ENCODE results near the gene RASA3. TPM values are rescaled to one million over a fixed set of nuclear protein-coding genes. Genes with fewer than 3 reads are reported as not detected.

RASA3 gene
- total and polyA plus RNA-seq, 10 of the 15 experiments (the other 5 are each of a cell fraction or from before 2014, with no cell fraction given), result 0.79 to 33.9 (median 17.6) TPM

DNA sequence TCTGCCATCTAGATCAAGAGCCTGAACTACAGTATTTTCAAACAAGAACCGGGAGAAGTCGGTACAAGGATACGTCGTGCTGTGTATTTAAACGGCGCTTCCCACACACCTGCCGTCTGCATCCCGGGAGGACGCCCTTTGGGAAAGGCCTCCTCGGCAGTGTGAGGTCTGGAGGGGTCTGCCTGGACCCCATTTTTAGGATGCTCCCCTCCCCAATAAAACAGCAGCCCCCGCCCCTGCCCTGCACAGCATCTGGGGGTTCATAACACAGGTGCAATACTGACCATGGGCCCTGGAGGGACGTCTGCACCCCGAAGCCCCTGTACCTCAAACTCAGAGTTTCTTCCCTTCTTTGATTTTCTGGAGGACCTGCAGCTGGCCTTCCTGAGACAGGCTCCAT lies 154.4 kb downstream of the RASA3 start:
- H3K4me3 ChIP-seq, result no peak overlapping the region
- ChIA-PET POLR2A (no interaction called here), SMC1A (ENCODE audit: uncharacterized antibody, unreplicated experiment) (no interaction called here), CTCF (no interaction called here), RAD21 (ENCODE audit: unreplicated experiment) (no interaction called here)
- H3K9ac ChIP-seq (ENCODE audit: control insufficient read depth, insufficient read depth, low read length), result no peak overlapping the region
- ATAC-seq (no peak), FAIRE-seq (no peak), DNase-seq (ENCODE audit: low read depth, low spot score) (no peak)
- no peaks in the 10 kb centered on the region for H3K79me2 ChIP-seq (ENCODE audit: control insufficient read depth, insufficient read depth, low read length)
- H3K9me3 ChIP-seq (replicated peaks; ENCODE audit: control insufficient read depth, insufficient read depth, low read length), result no peaks in the 10 kb centered on the region
- intact Hi-C loops (cut with micrococcal nuclease; ENCODE audit: unreplicated experiment), result no loop called here
- no peaks in the 10 kb centered on the region; a peak in 1 of 4 replicates for H3K36me3 ChIP-seq (ENCODE audit: control insufficient read depth in 2 of 2, insufficient read depth in 2 of 2, low read length in 1 of 2)
- 90% methylated on average over 13 of the region's 13 CpGs for WGBS (ENCODE audit: insufficient coverage, insufficient replicate concordance, low lambda C conversion rate, missing lambda C conversion rate)
- no peaks in the 10 kb centered on the region for H4K20me1 ChIP-seq (ENCODE audit: control insufficient read depth, insufficient read depth)
- TF ChIP-seq FOXM1 (IDR thresholded peaks at IDR 0.05; ENCODE audit: low read depth, low read length), result no peak
- TF ChIP-seq, protein P1, sequence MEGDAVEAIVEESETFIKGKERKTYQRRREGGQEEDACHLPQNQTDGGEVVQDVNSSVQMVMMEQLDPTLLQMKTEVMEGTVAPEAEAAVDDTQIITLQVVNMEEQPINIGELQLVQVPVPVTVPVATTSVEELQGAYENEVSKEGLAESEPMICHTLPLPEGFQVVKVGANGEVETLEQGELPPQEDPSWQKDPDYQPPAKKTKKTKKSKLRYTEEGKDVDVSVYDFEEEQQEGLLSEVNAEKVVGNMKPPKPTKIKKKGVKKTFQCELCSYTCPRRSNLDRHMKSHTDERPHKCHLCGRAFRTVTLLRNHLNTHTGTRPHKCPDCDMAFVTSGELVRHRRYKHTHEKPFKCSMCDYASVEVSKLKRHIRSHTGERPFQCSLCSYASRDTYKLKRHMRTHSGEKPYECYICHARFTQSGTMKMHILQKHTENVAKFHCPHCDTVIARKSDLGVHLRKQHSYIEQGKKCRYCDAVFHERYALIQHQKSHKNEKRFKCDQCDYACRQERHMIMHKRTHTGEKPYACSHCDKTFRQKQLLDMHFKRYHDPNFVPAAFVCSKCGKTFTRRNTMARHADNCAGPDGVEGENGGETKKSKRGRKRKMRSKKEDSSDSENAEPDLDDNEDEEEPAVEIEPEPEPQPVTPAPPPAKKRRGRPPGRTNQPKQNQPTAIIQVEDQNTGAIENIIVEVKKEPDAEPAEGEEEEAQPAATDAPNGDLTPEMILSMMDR (IDR thresholded peaks at IDR 0.05 in 2 of 3, conservative IDR thresholded peaks at IDR 0.05 in 1 of 3; ENCODE audit: control insufficient read depth in 2 of 3, extremely low read depth in 1 of 3, insufficient read depth in 1 of 3, low read depth in 3 of 3, low read length in 3 of 3), result no peak
- TF ChIP-seq, protein P2, sequence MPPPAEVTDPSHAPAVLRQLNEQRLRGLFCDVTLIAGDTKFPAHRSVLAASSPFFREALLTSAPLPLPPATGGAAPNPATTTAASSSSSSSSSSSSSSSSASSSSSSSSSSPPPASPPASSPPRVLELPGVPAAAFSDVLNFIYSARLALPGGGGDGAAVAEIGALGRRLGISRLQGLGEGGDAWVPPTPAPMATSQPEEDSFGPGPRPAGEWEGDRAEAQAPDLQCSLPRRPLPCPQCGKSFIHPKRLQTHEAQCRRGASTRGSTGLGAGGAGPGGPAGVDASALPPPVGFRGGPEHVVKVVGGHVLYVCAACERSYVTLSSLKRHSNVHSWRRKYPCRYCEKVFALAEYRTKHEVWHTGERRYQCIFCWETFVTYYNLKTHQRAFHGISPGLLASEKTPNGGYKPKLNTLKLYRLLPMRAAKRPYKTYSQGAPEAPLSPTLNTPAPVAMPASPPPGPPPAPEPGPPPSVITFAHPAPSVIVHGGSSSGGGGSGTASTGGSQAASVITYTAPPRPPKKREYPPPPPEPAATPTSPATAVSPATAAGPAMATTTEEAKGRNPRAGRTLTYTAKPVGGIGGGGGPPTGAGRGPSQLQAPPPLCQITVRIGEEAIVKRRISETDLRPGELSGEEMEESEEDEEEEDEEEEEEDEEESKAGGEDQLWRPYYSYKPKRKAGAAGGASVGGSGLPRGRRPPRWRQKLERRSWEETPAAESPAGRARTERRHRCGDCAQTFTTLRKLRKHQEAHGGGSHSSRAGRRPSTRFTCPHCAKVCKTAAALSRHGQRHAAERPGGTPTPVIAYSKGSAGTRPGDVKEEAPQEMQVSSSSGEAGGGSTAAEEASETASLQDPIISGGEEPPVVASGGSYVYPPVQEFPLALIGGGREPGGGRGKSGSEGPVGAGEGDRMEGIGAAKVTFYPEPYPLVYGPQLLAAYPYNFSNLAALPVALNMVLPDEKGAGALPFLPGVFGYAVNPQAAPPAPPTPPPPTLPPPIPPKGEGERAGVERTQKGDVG (CRISPR knock-in tag; IDR thresholded peaks at IDR 0.05), result no peak
- TF ChIP-seq MTA2 (IDR thresholded peaks at IDR 0.05; ENCODE audit: low read depth), result no peak
- no peak for TF ChIP-seq SPI1 (IDR thresholded peaks at IDR 0.05; ENCODE audit: borderline replicate concordance, insufficient read depth, low read depth, low read length)
- no peak for TF ChIP-seq IKZF2 (IDR thresholded peaks at IDR 0.05)
- no peaks in the 10 kb centered on the region for H3K4me1 ChIP-seq (ENCODE audit: control insufficient read depth, insufficient read depth, low read length)
- in situ Hi-C loops (cut with MboI), result no loop called here
- no peak overlapping the region for H3K27ac ChIP-seq (ENCODE audit: control insufficient read depth, insufficient read depth)
- H2AFZ ChIP-seq (ENCODE audit: control insufficient read depth, low read depth, low read length), result no peak overlapping the region
- TSS peak; percentile 81 for BruUV-seq (replicated peaks)
- H3K27me3 ChIP-seq (replicated peaks in 1 of 2; ENCODE audit: control insufficient read depth in 2 of 2, insufficient read depth in 2 of 2, low read length in 1 of 2), result no peaks in the 10 kb centered on the region
- no peak overlapping the region for H3K4me2 ChIP-seq (ENCODE audit: control insufficient read depth, insufficient read depth)

Data from GM12878 (cell line).